ENCODE results near the gene UTS2B. TPM values are rescaled to one million over a fixed set of nuclear protein-coding genes. Genes with fewer than 3 reads are reported as not detected.
"Not testable (repeated sequence)": the region's sequence is repeated elsewhere in the genome, so short reads cannot be mapped to it uniquely, and the experiment has no call there.

Gene UTS2B
- total RNA-seq, 2 experiments from 2014 or later, result not detected

GRCh38 chr3:191259486-191259885 is 70.8 kb downstream of the UTS2B start:
- no peaks in the 10 kb centered on the region for H3K36me3 Mint-ChIP-seq
- no peaks in the 10 kb centered on the region for H3K4me1 Mint-ChIP-seq (ENCODE audit: low read depth)
- ChIA-PET POLR2A (no interaction called here), CTCF (no interaction called here)
- H3K4me3 Mint-ChIP-seq, result no peak overlapping the region
- no peak overlapping the region for H3K27ac Mint-ChIP-seq
- no peaks in the 10 kb centered on the region for H3K9me3 Mint-ChIP-seq
- intact Hi-C loops (cut with micrococcal nuclease), result no loop called here
- no peaks in the 10 kb centered on the region for H3K27me3 Mint-ChIP-seq
- no peak for DNase-seq

GRCh38 chr3:191257286-191257685 is 73.0 kb downstream of the UTS2B start:
- intact Hi-C loops (cut with micrococcal nuclease), result no loop called here
- H3K27ac Mint-ChIP-seq, result no peak overlapping the region
- no peak overlapping the region for H3K4me3 Mint-ChIP-seq

GRCh38 chr3:191256405-191256804 is 73.9 kb downstream of the UTS2B start:
- no peak overlapping the region for H3K27ac Mint-ChIP-seq
- intact Hi-C loops (cut with micrococcal nuclease), result no loop called here
- DNase-seq, result no peak
- ChIA-PET CTCF (no interaction called here), POLR2A (no interaction called here)
- H3K36me3 Mint-ChIP-seq, result no peaks in the 10 kb centered on the region
- no peaks in the 10 kb centered on the region for H3K9me3 Mint-ChIP-seq
- H3K4me3 Mint-ChIP-seq, result no peak overlapping the region
- H3K4me1 Mint-ChIP-seq (ENCODE audit: low read depth), result no peaks in the 10 kb centered on the region
- no peaks in the 10 kb centered on the region for H3K27me3 Mint-ChIP-seq

More at GRCh38 chr3:191257286-191257685, 73.0 kb downstream of the UTS2B start:
- POLR2A ChIA-PET, result no interaction called here
- no peaks in the 10 kb centered on the region for H3K27me3 Mint-ChIP-seq
- DNase-seq, result no peak
- no peaks in the 10 kb centered on the region for H3K9me3 Mint-ChIP-seq
- no peaks in the 10 kb centered on the region for H3K36me3 Mint-ChIP-seq
- H3K4me1 Mint-ChIP-seq (ENCODE audit: low read depth), result no peaks in the 10 kb centered on the region
- CTCF ChIA-PET, result no interaction called here

- Mint-ChIP-seq H3K36me3 (no peaks in the 10 kb centered on the region), H3K4me3 (no peak overlapping the region), H3K9me3 (no peaks in the 10 kb centered on the region), H3K27ac (no peak overlapping the region), H3K27me3 (no peaks in the 10 kb centered on the region), H3K4me1 (ENCODE audit: low read depth) (no peaks in the 10 kb centered on the region)
- ChIA-PET CTCF (no interaction called here), POLR2A (no interaction called here)
- no peak for DNase-seq
- intact Hi-C loops (cut with micrococcal nuclease), result no loop called here
Measured at GRCh38 chr3:191255156-191255555, 75.2 kb downstream of the UTS2B start.

GRCh38 chr3:191254098-191254873 is 76.0 kb downstream of the UTS2B start:
- Mint-ChIP-seq H3K4me1 (ENCODE audit: low read depth) (no peaks in the 10 kb centered on the region), H3K9me3 (no peaks in the 10 kb centered on the region), H3K4me3 (no peak overlapping the region), H3K36me3 (no peaks in the 10 kb centered on the region), H3K27me3 (no peaks in the 10 kb centered on the region), H3K27ac (no peak overlapping the region)
- DNase-seq, result no peak
- intact Hi-C loops (cut with micrococcal nuclease), result no loop called here
- ChIA-PET CTCF (interaction anchor here (0.7 kb wide), 1 partner anchor 9 kb away, joined by 3 read pairs; no protein-coding TSS in a partner anchor), POLR2A (no interaction called here)

- no peak overlapping the region for H3K4me3 Mint-ChIP-seq
- ChIA-PET CTCF (interaction anchor here (0.7 kb wide), 1 partner anchor 10 kb away, joined by 3 read pairs; no protein-coding TSS in a partner anchor), POLR2A (no interaction called here)
Measured at GRCh38 chr3:191253089-191253799, 77.1 kb downstream of the UTS2B start.

GRCh38 chr3:191246630-191247029 is 83.7 kb downstream of the UTS2B start:
- DNase-seq, result no peak
- Mint-ChIP-seq H3K9me3 (no peaks in the 10 kb centered on the region), H3K36me3 (no peaks in the 10 kb centered on the region), H3K4me3 (no peak overlapping the region), H3K4me1 (ENCODE audit: low read depth) (peaks cover 2% of the 10 kb centered on the region), H3K27me3 (no peaks in the 10 kb centered on the region), H3K27ac (no peak overlapping the region)
- intact Hi-C loops (cut with micrococcal nuclease), result no loop called here
- POLR2A ChIA-PET, result no interaction called here
- CTCF ChIA-PET, result no interaction called here

More at GRCh38 chr3:191253089-191253799, 77.1 kb downstream of the UTS2B start:
- H3K4me1 Mint-ChIP-seq (ENCODE audit: low read depth), result no peaks in the 10 kb centered on the region
- intact Hi-C loops (cut with micrococcal nuclease), result no loop called here
- no peak for DNase-seq
- H3K9me3 Mint-ChIP-seq, result no peaks in the 10 kb centered on the region
- H3K27me3 Mint-ChIP-seq, result no peaks in the 10 kb centered on the region
- no peaks in the 10 kb centered on the region for H3K36me3 Mint-ChIP-seq
- H3K27ac Mint-ChIP-seq, result no peak overlapping the region

- POLR2A ChIA-PET; intact Hi-C loops (cut with micrococcal nuclease); H3K4me3 Mint-ChIP-seq; H3K4me1 Mint-ChIP-seq (ENCODE audit: low read depth); CTCF ChIA-PET; H3K27me3 Mint-ChIP-seq; H3K27ac Mint-ChIP-seq; H3K9me3 Mint-ChIP-seq; DNase-seq; H3K36me3 Mint-ChIP-seq: not testable (repeated sequence)
Measured at GRCh38 chr3:191246034-191246433, 84.3 kb downstream of the UTS2B start.

- ChIA-PET POLR2A (no interaction called here), CTCF (no interaction called here)
- DNase-seq, result no peak
- Mint-ChIP-seq H3K4me1 (ENCODE audit: low read depth) (peaks cover 2% of the 10 kb centered on the region), H3K4me3 (no peak overlapping the region), H3K27me3 (no peaks in the 10 kb centered on the region), H3K36me3 (no peaks in the 10 kb centered on the region), H3K9me3 (no peaks in the 10 kb centered on the region), H3K27ac (no peak overlapping the region)
- intact Hi-C loops (cut with micrococcal nuclease), result loop anchor here (5.0 kb wide), 1 partner anchor 83 kb away; the partner anchor contains the start of gene CCDC50
Measured at GRCh38 chr3:191244242-191244867, 86.0 kb downstream of the UTS2B start.

GRCh38 chr3:191240486-191240885 is 89.8 kb downstream of the UTS2B start:
- ChIA-PET POLR2A (no interaction called here), CTCF (no interaction called here)
- intact Hi-C loops (cut with micrococcal nuclease), result loop anchor here (5.0 kb wide), 1 partner anchor 87 kb away; the partner anchor contains the start of gene CCDC50
- no peak overlapping the region for H3K27ac Mint-ChIP-seq
- no peaks in the 10 kb centered on the region for H3K36me3 Mint-ChIP-seq
- DNase-seq, result no peak
- peaks cover under 1% of the 10 kb centered on the region for H3K4me1 Mint-ChIP-seq (ENCODE audit: low read depth)
- H3K4me3 Mint-ChIP-seq, result no peak overlapping the region
- H3K27me3 Mint-ChIP-seq, result no peaks in the 10 kb centered on the region
- no peaks in the 10 kb centered on the region for H3K9me3 Mint-ChIP-seq

GRCh38 chr3:191239407-191240031 is 90.8 kb downstream of the UTS2B start:
- Mint-ChIP-seq H3K4me3 (no peak overlapping the region), H3K27ac (no peak overlapping the region), H3K9me3 (no peaks in the 10 kb centered on the region), H3K4me1 (ENCODE audit: low read depth) (peaks cover 2% of the 10 kb centered on the region), H3K36me3 (no peaks in the 10 kb centered on the region), H3K27me3 (no peaks in the 10 kb centered on the region)
- intact Hi-C loops (cut with micrococcal nuclease), result loop anchor here (5.0 kb wide), 1 partner anchor 88 kb away; the partner anchor contains the start of gene CCDC50
- ChIA-PET CTCF (no interaction called here), POLR2A (no interaction called here)
- no peak for DNase-seq

GRCh38 chr3:191238321-191238817 is 92.0 kb downstream of the UTS2B start:
- POLR2A ChIA-PET, result no interaction called here
- intact Hi-C loops (cut with micrococcal nuclease), result no loop called here
- H3K4me1 Mint-ChIP-seq (ENCODE audit: low read depth), result peaks cover 2% of the 10 kb centered on the region
- CTCF ChIA-PET, result no interaction called here
- H3K27me3 Mint-ChIP-seq, result no peaks in the 10 kb centered on the region
- no peaks in the 10 kb centered on the region for H3K36me3 Mint-ChIP-seq
- no peak for DNase-seq
- no peak overlapping the region for H3K27ac Mint-ChIP-seq
- H3K9me3 Mint-ChIP-seq, result no peaks in the 10 kb centered on the region
- no peak overlapping the region for H3K4me3 Mint-ChIP-seq

Measured in activated CD4-positive, alpha-beta memory T cell treated with anti-CD3 and anti-CD28 coated beads for 36 hours (primary cell).